ENCODE results near the gene TNKS1BP1. TPM values are rescaled to one million over a fixed set of nuclear protein-coding genes. Genes with fewer than 3 reads are reported as not detected.

The TNKS1BP1 gene
- total and polyA plus RNA-seq, 9 of the 15 experiments (the other 6 are each of a cell fraction or from before 2014, with no cell fraction given), result 1.1 to 47.2 (median 10.9) TPM

DNA sequence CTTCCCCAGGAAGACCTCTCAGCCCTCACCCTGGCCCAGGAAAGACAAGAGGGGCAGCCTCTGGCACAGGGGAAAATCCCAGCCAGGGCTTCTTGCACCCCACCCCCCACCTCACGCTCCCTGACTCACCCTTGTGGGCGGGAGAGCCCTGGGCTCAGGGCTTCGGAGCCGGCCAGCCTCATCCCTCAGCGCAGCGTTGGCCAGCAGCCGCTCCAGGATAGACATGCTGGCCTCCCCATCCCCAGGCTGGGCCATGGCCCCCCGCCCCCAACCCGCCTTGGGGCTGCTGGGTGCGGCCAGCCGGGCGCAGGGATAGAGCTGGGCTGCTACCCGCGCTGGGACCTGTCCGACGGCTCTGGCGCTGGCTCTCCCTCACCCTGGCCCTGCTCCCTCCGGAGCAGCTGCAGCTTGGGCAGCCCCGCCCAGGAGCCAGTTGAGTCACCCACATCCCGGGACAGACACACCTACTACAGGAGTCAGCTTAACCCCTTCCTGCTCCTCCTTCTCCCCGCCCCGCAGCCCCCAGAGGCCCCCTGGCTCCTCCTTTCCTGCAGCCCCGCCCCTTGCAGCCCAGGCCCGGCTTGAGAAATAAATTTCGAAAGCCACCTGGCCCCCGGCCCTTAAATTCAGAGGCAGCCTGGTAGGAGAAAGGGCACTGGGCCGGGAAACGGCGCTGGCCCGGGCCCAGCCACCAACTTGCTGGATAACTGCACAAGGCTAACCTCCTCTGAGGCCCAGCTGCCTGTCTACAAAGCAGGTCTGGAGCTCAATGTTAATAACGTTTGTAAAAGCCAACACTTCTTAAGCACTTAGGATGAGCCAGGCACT lies 13.4 kb downstream of the TNKS1BP1 start (continued):
- TF ChIP-seq, protein P1, sequence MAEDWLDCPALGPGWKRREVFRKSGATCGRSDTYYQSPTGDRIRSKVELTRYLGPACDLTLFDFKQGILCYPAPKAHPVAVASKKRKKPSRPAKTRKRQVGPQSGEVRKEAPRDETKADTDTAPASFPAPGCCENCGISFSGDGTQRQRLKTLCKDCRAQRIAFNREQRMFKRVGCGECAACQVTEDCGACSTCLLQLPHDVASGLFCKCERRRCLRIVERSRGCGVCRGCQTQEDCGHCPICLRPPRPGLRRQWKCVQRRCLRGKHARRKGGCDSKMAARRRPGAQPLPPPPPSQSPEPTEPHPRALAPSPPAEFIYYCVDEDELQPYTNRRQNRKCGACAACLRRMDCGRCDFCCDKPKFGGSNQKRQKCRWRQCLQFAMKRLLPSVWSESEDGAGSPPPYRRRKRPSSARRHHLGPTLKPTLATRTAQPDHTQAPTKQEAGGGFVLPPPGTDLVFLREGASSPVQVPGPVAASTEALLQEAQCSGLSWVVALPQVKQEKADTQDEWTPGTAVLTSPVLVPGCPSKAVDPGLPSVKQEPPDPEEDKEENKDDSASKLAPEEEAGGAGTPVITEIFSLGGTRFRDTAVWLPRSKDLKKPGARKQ (CRISPR knock-in tag; IDR thresholded peaks at IDR 0.05), result no peak
- no peak for TF ChIP-seq NBN (IDR thresholded peaks at IDR 0.05; ENCODE audit: low read depth)
- TF ChIP-seq NR1H2 (CRISPR knock-in tag; IDR thresholded peaks at IDR 0.05), result no peak
- no peak for TF ChIP-seq SETDB1 (IDR thresholded peaks at IDR 0.05; ENCODE audit: low read length)
- TF ChIP-seq, protein P2, sequence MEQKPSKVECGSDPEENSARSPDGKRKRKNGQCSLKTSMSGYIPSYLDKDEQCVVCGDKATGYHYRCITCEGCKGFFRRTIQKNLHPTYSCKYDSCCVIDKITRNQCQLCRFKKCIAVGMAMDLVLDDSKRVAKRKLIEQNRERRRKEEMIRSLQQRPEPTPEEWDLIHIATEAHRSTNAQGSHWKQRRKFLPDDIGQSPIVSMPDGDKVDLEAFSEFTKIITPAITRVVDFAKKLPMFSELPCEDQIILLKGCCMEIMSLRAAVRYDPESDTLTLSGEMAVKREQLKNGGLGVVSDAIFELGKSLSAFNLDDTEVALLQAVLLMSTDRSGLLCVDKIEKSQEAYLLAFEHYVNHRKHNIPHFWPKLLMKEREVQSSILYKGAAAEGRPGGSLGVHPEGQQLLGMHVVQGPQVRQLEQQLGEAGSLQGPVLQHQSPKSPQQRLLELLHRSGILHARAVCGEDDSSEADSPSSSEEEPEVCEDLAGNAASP (IDR thresholded peaks at IDR 0.05), result no peak
- TF ChIP-seq NONO (IDR thresholded peaks at IDR 0.05; ENCODE audit: low read depth in 2 of 2, low read length in 1 of 2), result no peak
- no peak for TF ChIP-seq MAFK (IDR thresholded peaks at IDR 0.05; ENCODE audit: low read length)
- no peak for TF ChIP-seq ESRRB (CRISPR knock-in tag; IDR thresholded peaks at IDR 0.05; ENCODE audit: borderline replicate concordance)
- TF ChIP-seq, protein P3, sequence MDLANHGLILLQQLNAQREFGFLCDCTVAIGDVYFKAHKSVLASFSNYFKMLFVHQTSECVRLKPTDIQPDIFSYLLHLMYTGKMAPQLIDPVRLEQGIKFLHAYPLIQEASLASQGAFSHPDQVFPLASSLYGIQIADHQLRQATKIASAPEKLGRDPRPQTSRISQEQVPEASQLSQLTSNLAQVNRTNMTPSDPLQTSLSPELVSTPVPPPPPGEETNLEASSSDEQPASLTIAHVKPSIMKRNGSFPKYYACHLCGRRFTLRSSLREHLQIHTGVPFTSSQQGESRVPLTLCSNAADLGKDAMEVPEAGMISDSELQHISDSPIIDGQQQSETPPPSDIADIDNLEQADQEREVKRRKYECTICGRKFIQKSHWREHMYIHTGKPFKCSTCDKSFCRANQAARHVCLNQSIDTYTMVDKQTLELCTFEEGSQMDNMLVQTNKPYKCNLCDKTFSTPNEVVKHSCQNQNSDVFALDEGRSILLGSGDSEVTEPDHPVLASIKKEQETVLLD (IDR thresholded peaks at IDR 0.05), result no peak
- TF ChIP-seq PPARD (CRISPR knock-in tag; IDR thresholded peaks at IDR 0.05), result no peak
- TF ChIP-seq EZH2 (IDR thresholded peaks at IDR 0.05; ENCODE audit: borderline replicate concordance, low read depth, low read length), result no peak
- TF ChIP-seq, protein P4, sequence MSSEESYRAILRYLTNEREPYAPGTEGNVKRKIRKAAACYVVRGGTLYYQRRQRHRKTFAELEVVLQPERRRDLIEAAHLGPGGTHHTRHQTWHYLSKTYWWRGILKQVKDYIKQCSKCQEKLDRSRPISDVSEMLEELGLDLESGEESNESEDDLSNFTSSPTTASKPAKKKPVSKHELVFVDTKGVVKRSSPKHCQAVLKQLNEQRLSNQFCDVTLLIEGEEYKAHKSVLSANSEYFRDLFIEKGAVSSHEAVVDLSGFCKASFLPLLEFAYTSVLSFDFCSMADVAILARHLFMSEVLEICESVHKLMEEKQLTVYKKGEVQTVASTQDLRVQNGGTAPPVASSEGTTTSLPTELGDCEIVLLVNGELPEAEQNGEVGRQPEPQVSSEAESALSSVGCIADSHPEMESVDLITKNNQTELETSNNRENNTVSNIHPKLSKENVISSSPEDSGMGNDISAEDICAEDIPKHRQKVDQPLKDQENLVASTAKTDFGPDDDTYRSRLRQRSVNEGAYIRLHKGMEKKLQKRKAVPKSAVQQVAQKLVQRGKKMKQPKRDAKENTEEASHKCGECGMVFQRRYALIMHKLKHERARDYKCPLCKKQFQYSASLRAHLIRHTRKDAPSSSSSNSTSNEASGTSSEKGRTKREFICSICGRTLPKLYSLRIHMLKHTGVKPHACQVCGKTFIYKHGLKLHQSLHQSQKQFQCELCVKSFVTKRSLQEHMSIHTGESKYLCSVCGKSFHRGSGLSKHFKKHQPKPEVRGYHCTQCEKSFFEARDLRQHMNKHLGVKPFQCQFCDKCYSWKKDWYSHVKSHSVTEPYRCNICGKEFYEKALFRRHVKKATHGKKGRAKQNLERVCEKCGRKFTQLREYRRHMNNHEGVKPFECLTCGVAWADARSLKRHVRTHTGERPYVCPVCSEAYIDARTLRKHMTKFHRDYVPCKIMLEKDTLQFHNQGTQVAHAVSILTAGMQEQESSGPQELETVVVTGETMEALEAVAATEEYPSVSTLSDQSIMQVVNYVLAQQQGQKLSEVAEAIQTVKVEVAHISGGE (CRISPR knock-in tag; IDR thresholded peaks at IDR 0.05), result no peak
- no peak for TF ChIP-seq CHD1 (IDR thresholded peaks at IDR 0.05; ENCODE audit: low read length)
- TF ChIP-seq ZNF121 (CRISPR knock-in tag; conservative IDR thresholded peaks at IDR 0.05), result no peak
- TF ChIP-seq SMARCA5 (IDR thresholded peaks at IDR 0.05), result no peak
- no peak for TF ChIP-seq ZSCAN32 (CRISPR knock-in tag; IDR thresholded peaks at IDR 0.05)
- TF ChIP-seq ZNF77 (CRISPR knock-in tag; IDR thresholded peaks at IDR 0.05), result no peak
- no peak for TF ChIP-seq ZNF764 (CRISPR knock-in tag; IDR thresholded peaks at IDR 0.05; ENCODE audit: low read depth)
- TF ChIP-seq EP300 (IDR thresholded peaks at IDR 0.05; ENCODE audit: low read length), result no peak
- TF ChIP-seq ZNF232 (CRISPR knock-in tag; IDR thresholded peaks at IDR 0.05), result no peak
- TF ChIP-seq ZFP1 (CRISPR knock-in tag; IDR thresholded peaks at IDR 0.05), result no peak
- no peak for TF ChIP-seq CSDE1 (IDR thresholded peaks at IDR 0.05)

Measured in K562 (cell line).